ENCODE data around the gene ZNF85.
"Not testable (repeated sequence)": the region's sequence is repeated elsewhere in the genome, so short reads cannot be mapped to it uniquely, and the experiment has no call there.

The ZNF85 gene

GRCh38 chr19:20923077-20923871, at the start of gene ZNF85:
Gene ZNF85 (plus strand): TSS chr19:20923251. CDS start chr19:20923401, 150 bp downstream.
- peak; percentile 54 to 90 for DNase-seq

- no peak for DNase-seq
Observed at GRCh38 chr19:20879501-20879900, 43.5 kb upstream of the ZNF85 start.

- no peak for DNase-seq
Observed at GRCh38 chr19:20912973-20913372, 10.1 kb upstream of the ZNF85 start.

- no peak for DNase-seq
Observed at GRCh38 chr19:20925481-20925880, 2.4 kb downstream of the ZNF85 start.

- no peak for DNase-seq
Observed at GRCh38 chr19:20926796-20927195, 3.7 kb downstream of the ZNF85 start.

GRCh38 chr19:20928371-20928770, 5.3 kb downstream of the ZNF85 start:
- DNase-seq: no peak

GRCh38 chr19:20936322-20936947, 13.4 kb downstream of the ZNF85 start:
- DNase-seq: not testable (repeated sequence)

- DNase-seq: not testable (repeated sequence)
Observed at GRCh38 chr19:20952561-20953095, 29.6 kb downstream of the ZNF85 start.

- no peak for DNase-seq
Observed at GRCh38 chr19:20964798-20965197, 41.7 kb downstream of the ZNF85 start.

GRCh38 chr19:20968092-20968491, 45.0 kb downstream of the ZNF85 start:
- no peak for DNase-seq

- DNase-seq: no peak
Observed at GRCh38 chr19:20969498-20969897, 46.4 kb downstream of the ZNF85 start.

GRCh38 chr19:20969898-20970297, 46.8 kb downstream of the ZNF85 start:
- DNase-seq: no peak

- DNase-seq: not testable (repeated sequence)
Observed at GRCh38 chr19:20992788-20993187, 69.7 kb downstream of the ZNF85 start.

GRCh38 chr19:20999731-21000352, 76.8 kb downstream of the ZNF85 start:
- no peak for DNase-seq
